ENCODE results near the gene CES3. TPM values are rescaled to one million over a fixed set of nuclear protein-coding genes. Genes with fewer than 3 reads are reported as not detected.

Gene CES3
- total and polyA plus RNA-seq, 2 donors (not counting 3 experiments of a cell fraction or from before 2014, with no cell fraction given) = 0.10 TPM; not detected in 1

DNA sequence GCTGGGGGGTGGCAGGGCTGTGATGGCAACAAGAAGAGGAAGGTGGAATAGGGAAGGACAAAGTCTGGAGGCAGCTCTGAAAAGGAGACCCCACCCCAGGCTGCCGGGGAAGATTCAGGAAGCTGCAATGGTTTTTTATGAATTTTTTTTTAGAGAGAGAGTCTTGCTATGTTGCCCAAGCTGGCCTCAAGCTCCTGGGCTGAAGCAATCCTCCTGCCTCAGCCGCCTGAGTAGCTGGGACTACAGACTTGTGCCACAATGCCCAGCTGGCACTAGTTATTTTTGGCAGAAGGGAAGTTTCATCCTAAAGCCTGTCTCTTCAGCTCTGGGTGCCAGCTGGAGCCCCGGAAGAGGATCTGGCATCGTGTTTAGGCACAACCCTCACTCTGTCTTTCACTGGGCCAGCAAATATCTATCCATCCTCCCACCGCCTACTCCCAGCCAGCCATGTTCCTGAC, 1.3 kb upstream of the CES3 start:
- FAIRE-seq (no peak), DNase-seq (ENCODE audit: low read depth, low spot score) (no peak)
- Histone ChIP-seq H3K4me1 (ENCODE audit: control insufficient read depth, extremely low read depth, insufficient read depth, low read length) (no peaks in the 10 kb centered on the region), H3K79me2 (ENCODE audit: control insufficient read depth, insufficient read depth, low read length) (no peaks in the 10 kb centered on the region), H3K4me3 (replicated peaks in 1 of 3; ENCODE audit: insufficient read depth in 1 of 3, low read depth in 1 of 3, low read length in 3 of 3) (no peak overlapping the region), H3K27me3 (ENCODE audit: control insufficient read depth in 2 of 2, insufficient read depth in 2 of 2, low read length in 2 of 2) (peaks cover 1 to 2% of the 10 kb centered on the region in 2 experiments), H3K4me2 (ENCODE audit: insufficient read depth, low read length) (no peak overlapping the region), H2AFZ (ENCODE audit: low read depth, low read length) (no peak overlapping the region), H3K9me3 (replicated peaks; ENCODE audit: control insufficient read depth, insufficient read depth, low read length) (no peaks in the 10 kb centered on the region), H3K9ac (replicated peaks; ENCODE audit: extremely low read depth, insufficient read depth, low read length) (no peak overlapping the region), H3K9me1 (replicated peaks; ENCODE audit: control insufficient read depth, extremely low read depth, insufficient read depth, low read length) (no peaks in the 10 kb centered on the region), H3K27ac (ENCODE audit: insufficient read depth, low read depth, low read length) (no peak overlapping the region), H3K36me3 (ENCODE audit: control insufficient read depth in 2 of 2, extremely low read depth in 1 of 2, insufficient read depth in 2 of 2, low read length in 2 of 2) (no peaks in the 10 kb centered on the region), H4K20me1 (replicated peaks; ENCODE audit: control insufficient read depth, extremely low read depth, insufficient read depth, low read length) (no peaks in the 10 kb centered on the region)
- dilution Hi-C loops (cut with MboI; ENCODE audit: extremely low pct_ligation_motif_present, low sequenced_read_pairs) (no loop called here), intact Hi-C loops (cut with micrococcal nuclease) (loop anchor here (10.0 kb wide), 1 partner anchor 435 kb away; the partner anchor contains the start of gene TPPP3)
- BruUV-seq (replicated peaks) = no TSS peak
- ChIA-PET POLR2A (no interaction called here), CTCF (interaction anchor here (1.6 to 4.7 kb wide), 3 partner anchors 12 to 195 kb away, joined by 3 to 26 read pairs (median 6); no protein-coding TSS in a partner anchor)
- TF ChIP-seq, protein P1, sequence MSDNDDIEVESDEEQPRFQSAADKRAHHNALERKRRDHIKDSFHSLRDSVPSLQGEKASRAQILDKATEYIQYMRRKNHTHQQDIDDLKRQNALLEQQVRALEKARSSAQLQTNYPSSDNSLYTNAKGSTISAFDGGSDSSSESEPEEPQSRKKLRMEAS (IDR thresholded peaks at IDR 0.05; ENCODE audit: insufficient read depth, insufficient read length) = no peak
- TF ChIP-seq JUN (IDR thresholded peaks at IDR 0.05; ENCODE audit: borderline replicate concordance, insufficient read depth, insufficient read length, low read depth) = no peak
- TF ChIP-seq EZH2 (IDR thresholded peaks at IDR 0.05; ENCODE audit: borderline replicate concordance, low read depth, low read length, severe bottlenecking) = no peak
- no peak for TF ChIP-seq MYC (IDR thresholded peaks at IDR 0.05; ENCODE audit: low read depth, low read length)
- no peak for TF ChIP-seq POLR2A (IDR thresholded peaks at IDR 0.05; ENCODE audit: low read depth, low read length)
- TF ChIP-seq POLR2AphosphoS5 (IDR thresholded peaks at IDR 0.05; ENCODE audit: insufficient read depth, low read depth, low read length) = no peak
- no peak for TF ChIP-seq CTCF (IDR thresholded peaks at IDR 0.05; ENCODE audit: extremely low read depth in 1 of 2, insufficient read depth in 1 of 2, low read depth in 1 of 2, low read length in 2 of 2)
- TF ChIP-seq FOS (IDR thresholded peaks at IDR 0.05; ENCODE audit: borderline replicate concordance, insufficient read depth, low read length) = no peak
- no peak for TF ChIP-seq GATA2 (IDR thresholded peaks at IDR 0.05; ENCODE audit: insufficient read depth, insufficient read length, low read depth, low read length)

All from endothelial cell of umbilical vein (primary cell).